DOHH2 (cell line): ENCODE results near the gene JDP2.

Experiments
- H3F3A ChIP-seq: fragments of 200-600 bp; sonication (generic), shearing (Covaris generic); 2 replicates; pipeline ENCODE4 v1.6.0; 2016; ENCODE audit warnings: antibody characterized with exemption, mild to moderate bottlenecking; ENCODE audit not compliant: control insufficient read depth, insufficient read depth
- H3K27ac ChIP-seq: fragments of 200-600 bp; sonication (generic); 2 replicates; pipeline ENCODE4 v1.5.1; 2014; ENCODE audit warnings: low read depth, mild to moderate bottlenecking, low read length, moderate library complexity
- H3K27me3 ChIP-seq: fragments of 200-600 bp; sonication (generic); 2 replicates; pipeline ENCODE4 v1.6.1; 2014; ENCODE audit warnings: mild to moderate bottlenecking, low read length, mixed read lengths; ENCODE audit not compliant: control insufficient read depth
- H3K36me3 ChIP-seq: fragments of 200-600 bp; sonication (generic); 2 replicates; pipeline ENCODE4 v1.6.1; 2014; ENCODE audit warnings: mild to moderate bottlenecking, low read length, moderate library complexity, mixed read lengths; ENCODE audit not compliant: control insufficient read depth
- H3K4me1 ChIP-seq: fragments of 200-600 bp; sonication (generic); 2 replicates; pipeline ENCODE4 v1.6.1; 2014; ENCODE audit warnings: mild to moderate bottlenecking, low read length, mixed read lengths; ENCODE audit not compliant: control insufficient read depth
- H3K4me2 ChIP-seq: fragments of 200-600 bp; sonication (generic); 2 replicates; pipeline ENCODE4 v1.6.0; 2014; ENCODE audit warnings: mild to moderate bottlenecking, low read length, moderate library complexity
- H3K4me3 ChIP-seq: fragments of 200-600 bp; sonication (generic); 2 replicates; pipeline ENCODE4 v1.5.1; 2014; ENCODE audit warnings: mild to moderate bottlenecking, low read length, mixed read lengths
- H3K79me2 ChIP-seq: fragments of 200-600 bp; sonication (generic); 2 replicates; pipeline ENCODE4 v1.6.1; 2014; ENCODE audit warnings: mild to moderate bottlenecking, low read length, mixed read lengths; ENCODE audit not compliant: control insufficient read depth
- H3K9me2 ChIP-seq: fragments of 200-600 bp; sonication (generic); replicated peaks from 2 replicates; pipeline ENCODE4 v1.6.1; 2014; ENCODE audit warnings: mild to moderate bottlenecking, low read length, mixed read lengths; ENCODE audit not compliant: control insufficient read depth
- H3K9me3 ChIP-seq: fragments of 200-600 bp; sonication (generic); 2 replicates; pipeline ENCODE4 v1.6.1; 2014; ENCODE audit warnings: antibody characterized with exemption, low read length, mixed read lengths; ENCODE audit not compliant: control insufficient read depth, insufficient read depth
- H4K20me1 ChIP-seq: fragments of 200-600 bp; sonication (generic); 2 replicates; pipeline ENCODE4 v1.6.0; 2014; ENCODE audit warnings: low read depth, mild to moderate bottlenecking, antibody characterized with exemption, low read length, moderate library complexity; ENCODE audit not compliant: control insufficient read depth, insufficient read depth
- EZH2phosphoT487 ChIP-seq: fragments of 200-600 bp; sonication (generic); IDR thresholded peaks from 2 replicates; pipeline ENCODE4 v1.6.1; 2017; ENCODE audit warnings: borderline replicate concordance, mild to moderate bottlenecking, antibody characterized with exemption, low read length, moderate library complexity, mixed read lengths
- TF ChIP-seq, protein P1 (sequence below): fragments of 200-600 bp; sonication (generic); IDR thresholded peaks from one replicate; pipeline ENCODE4 v1.5.1; 2014; ENCODE audit warnings: antibody characterized with exemption, mild to moderate bottlenecking, low read depth, low read length; ENCODE audit not compliant: poor library complexity, severe bottlenecking

The JDP2 gene

DNA sequence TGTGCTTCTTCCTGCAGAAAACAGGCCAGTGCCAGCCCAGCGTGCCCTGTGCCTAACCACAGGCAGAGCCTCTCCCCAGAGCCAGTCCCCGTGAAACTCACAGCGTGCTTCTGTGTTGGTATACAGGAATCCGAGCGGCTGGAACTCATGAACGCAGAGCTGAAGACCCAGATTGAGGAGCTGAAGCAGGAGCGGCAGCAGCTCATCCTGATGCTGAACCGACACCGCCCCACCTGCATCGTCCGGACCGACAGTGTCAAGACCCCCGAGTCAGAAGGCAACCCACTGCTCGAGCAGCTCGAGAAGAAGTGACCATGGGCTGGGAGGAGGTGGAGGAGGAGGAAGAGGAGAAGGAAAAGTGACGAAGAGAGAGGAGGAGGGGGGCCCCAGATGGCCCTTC is 41.3 kb downstream of the JDP2 start:
- H4K20me1 ChIP-seq = no peaks in the 10 kb centered on the region
- peak overlapping the region; percentile 61 for H3K4me3 ChIP-seq
- no peak for TF ChIP-seq EZH2phosphoT487
- TF ChIP-seq, protein P1, sequence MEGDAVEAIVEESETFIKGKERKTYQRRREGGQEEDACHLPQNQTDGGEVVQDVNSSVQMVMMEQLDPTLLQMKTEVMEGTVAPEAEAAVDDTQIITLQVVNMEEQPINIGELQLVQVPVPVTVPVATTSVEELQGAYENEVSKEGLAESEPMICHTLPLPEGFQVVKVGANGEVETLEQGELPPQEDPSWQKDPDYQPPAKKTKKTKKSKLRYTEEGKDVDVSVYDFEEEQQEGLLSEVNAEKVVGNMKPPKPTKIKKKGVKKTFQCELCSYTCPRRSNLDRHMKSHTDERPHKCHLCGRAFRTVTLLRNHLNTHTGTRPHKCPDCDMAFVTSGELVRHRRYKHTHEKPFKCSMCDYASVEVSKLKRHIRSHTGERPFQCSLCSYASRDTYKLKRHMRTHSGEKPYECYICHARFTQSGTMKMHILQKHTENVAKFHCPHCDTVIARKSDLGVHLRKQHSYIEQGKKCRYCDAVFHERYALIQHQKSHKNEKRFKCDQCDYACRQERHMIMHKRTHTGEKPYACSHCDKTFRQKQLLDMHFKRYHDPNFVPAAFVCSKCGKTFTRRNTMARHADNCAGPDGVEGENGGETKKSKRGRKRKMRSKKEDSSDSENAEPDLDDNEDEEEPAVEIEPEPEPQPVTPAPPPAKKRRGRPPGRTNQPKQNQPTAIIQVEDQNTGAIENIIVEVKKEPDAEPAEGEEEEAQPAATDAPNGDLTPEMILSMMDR = no peak
- no peaks in the 10 kb centered on the region for H3K9me3 ChIP-seq
- peak overlapping the region; percentile 67 for H3K4me2 ChIP-seq
- H3K27me3 ChIP-seq = no peaks in the 10 kb centered on the region
- H3K27ac ChIP-seq = peak overlapping the region; percentile 78
- peaks cover 83% of the 10 kb centered on the region for H3K4me1 ChIP-seq
- no peaks in the 10 kb centered on the region for H3K9me2 ChIP-seq
- H3K36me3 ChIP-seq = peaks cover 11% of the 10 kb centered on the region
- no peaks in the 10 kb centered on the region for H3K79me2 ChIP-seq
- H3F3A ChIP-seq = peaks cover 17% of the 10 kb centered on the region

DNA sequence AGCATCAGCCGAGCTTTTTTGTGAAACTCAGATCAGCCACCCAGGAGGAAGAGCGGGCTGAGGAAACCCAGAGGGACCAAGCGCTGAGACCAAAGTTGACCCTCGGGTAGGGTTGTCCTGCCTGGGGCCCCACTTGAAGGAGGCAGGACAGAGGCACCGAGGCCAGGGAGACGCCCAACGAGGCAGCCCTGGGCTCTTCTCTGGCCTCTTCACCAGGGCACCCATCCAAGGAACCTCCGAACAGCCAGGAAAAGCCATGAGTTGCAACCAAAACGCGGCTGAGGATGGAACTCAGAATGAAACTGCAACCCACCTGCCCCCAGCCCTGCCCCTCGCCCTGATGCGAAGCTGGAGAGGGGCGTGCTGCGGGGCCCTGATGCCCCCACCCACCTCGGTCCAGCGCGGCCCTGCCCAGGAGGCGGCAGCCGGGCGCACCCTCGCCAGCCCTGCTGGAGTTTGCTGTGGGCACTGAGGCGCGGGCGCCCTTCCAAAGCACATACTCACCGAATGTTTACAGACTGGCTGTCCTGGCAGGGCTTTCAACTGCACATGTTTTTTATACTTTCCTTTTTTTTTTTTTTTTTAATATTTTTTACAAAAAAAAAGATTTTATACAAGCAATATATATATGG is 41.9 kb downstream of the JDP2 start:
- Histone ChIP-seq H3K27ac (peak overlapping the region; percentile 78), H3K4me2 (peak overlapping the region; percentile 67), H3K9me3 (no peaks in the 10 kb centered on the region), H4K20me1 (no peaks in the 10 kb centered on the region), H3F3A (peaks cover 17% of the 10 kb centered on the region), H3K9me2 (no peaks in the 10 kb centered on the region), H3K4me3 (peak overlapping the region; percentile 61), H3K36me3 (peaks cover 11% of the 10 kb centered on the region), H3K27me3 (no peaks in the 10 kb centered on the region), H3K4me1 (peaks cover 88% of the 10 kb centered on the region), H3K79me2 (no peaks in the 10 kb centered on the region)
- TF ChIP-seq, protein P1 = no peak
- TF ChIP-seq EZH2phosphoT487 = no peak

DNA sequence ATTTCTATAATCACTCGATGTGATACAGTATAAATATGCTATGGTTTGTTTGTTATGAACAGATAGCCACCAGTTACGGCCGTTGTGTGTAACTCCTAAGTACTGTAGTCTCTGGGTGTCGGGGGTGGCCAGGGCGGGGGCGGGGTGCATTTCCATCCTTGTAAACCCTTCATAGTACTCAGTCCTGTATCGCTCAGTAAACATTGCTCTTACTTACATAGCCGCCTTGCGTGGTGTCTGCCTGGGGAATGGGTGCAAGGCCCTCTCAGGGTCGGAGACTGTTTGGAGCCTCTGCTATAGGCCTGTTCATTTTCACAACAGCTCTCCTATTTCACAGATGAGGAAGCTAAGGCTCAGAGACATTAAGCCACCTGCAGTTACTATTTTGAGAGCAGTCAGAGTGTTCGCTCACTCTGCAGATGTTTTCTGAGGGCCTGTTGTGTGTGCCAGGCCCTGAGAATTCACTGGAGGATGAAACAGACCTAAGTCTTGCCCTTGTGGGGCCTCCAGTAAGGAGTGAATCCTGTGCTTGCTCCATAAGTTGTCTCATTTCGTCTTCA is 42.5 kb downstream of the JDP2 start:
- Histone ChIP-seq H3K9me2 (no peaks in the 10 kb centered on the region), H4K20me1 (no peaks in the 10 kb centered on the region), H3K79me2 (no peaks in the 10 kb centered on the region), H3K27ac (peak overlapping the region; percentile 78), H3K9me3 (no peaks in the 10 kb centered on the region), H3F3A (peaks cover 17% of the 10 kb centered on the region), H3K4me1 (peaks cover 86% of the 10 kb centered on the region), H3K27me3 (no peaks in the 10 kb centered on the region), H3K4me2 (peak overlapping the region; percentile 67), H3K4me3 (peak overlapping the region; percentile 54), H3K36me3 (peaks cover 11% of the 10 kb centered on the region)
- TF ChIP-seq EZH2phosphoT487 = no peak
- TF ChIP-seq, protein P1 = no peak
